ENCODE data around the gene SNX27. TPM values are rescaled to one million over a fixed set of nuclear protein-coding genes. Genes with fewer than 3 reads are reported as not detected.
A peak's percentile ranks its signal among the peaks of the same experiment; 100 is the strongest.

Gene SNX27
- total RNA-seq, 2 donors from 2014 or later: 41.2 to 47.3 TPM

DNA sequence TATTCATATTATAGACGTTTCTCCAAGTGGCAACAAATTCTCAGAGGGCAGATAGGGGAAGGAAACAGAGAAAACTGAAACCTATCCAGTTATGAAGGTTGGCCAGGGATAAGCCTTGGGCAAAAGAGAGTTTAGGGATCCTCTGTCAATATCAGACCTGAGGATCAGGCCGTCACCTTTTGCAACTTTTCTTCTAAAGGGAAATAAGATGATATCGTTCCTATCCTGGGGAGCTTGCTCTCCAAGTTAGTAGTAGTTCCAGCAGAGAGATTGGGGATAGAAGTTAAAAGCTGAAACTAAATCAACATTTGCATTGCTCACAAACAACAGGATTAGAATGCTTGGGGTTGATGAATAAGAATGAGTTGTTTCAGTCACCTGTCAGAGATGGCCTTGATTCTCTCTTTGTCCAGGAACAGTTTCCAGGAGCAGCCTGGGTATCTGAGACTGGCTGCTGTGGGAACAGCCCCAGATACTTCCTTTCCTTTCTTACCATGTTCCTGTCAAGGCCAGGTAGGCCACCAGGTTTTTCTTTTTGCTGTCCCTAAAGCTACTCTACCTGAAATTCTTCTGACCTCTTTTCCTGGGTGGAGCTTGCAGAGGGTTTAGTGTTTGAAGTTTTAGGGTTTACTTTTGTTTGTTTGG, 112.0 kb downstream of the SNX27 start:
- H3K9ac ChIP-seq (ENCODE audit: extremely low read depth, low read length, poor library complexity, severe bottlenecking): no peak overlapping the region
- H3K36me3 Mint-ChIP-seq (ENCODE audit: low read depth): no peaks in the 10 kb centered on the region
- H3K4me3 Mint-ChIP-seq: no peak overlapping the region
- H3K27ac ChIP-seq (ENCODE audit: low read depth, low read length): no peak overlapping the region
- TF ChIP-seq, protein P1, sequence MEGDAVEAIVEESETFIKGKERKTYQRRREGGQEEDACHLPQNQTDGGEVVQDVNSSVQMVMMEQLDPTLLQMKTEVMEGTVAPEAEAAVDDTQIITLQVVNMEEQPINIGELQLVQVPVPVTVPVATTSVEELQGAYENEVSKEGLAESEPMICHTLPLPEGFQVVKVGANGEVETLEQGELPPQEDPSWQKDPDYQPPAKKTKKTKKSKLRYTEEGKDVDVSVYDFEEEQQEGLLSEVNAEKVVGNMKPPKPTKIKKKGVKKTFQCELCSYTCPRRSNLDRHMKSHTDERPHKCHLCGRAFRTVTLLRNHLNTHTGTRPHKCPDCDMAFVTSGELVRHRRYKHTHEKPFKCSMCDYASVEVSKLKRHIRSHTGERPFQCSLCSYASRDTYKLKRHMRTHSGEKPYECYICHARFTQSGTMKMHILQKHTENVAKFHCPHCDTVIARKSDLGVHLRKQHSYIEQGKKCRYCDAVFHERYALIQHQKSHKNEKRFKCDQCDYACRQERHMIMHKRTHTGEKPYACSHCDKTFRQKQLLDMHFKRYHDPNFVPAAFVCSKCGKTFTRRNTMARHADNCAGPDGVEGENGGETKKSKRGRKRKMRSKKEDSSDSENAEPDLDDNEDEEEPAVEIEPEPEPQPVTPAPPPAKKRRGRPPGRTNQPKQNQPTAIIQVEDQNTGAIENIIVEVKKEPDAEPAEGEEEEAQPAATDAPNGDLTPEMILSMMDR (conservative IDR thresholded peaks at IDR 0.05): no peak
- peaks cover 12% of the 10 kb centered on the region for H3K4me1 Mint-ChIP-seq
- H3K27ac Mint-ChIP-seq: no peak overlapping the region
- H3K27me3 Mint-ChIP-seq (ENCODE audit: insufficient read depth): peaks cover 75% of the 10 kb centered on the region
- H3K9me3 Mint-ChIP-seq: no peaks in the 10 kb centered on the region
- H3K4me1 ChIP-seq (ENCODE audit: control insufficient read depth, insufficient read depth, low read length): peaks cover 4% of the 10 kb centered on the region
- peaks cover 65% of the 10 kb centered on the region for H3K27me3 ChIP-seq (ENCODE audit: control insufficient read depth, insufficient read depth, low read length, poor library complexity, severe bottlenecking)
- no peaks in the 10 kb centered on the region for H3K36me3 ChIP-seq (ENCODE audit: control insufficient read depth, insufficient read depth, low read length)
- peak; percentile 51 for DNase-seq
- H3K9me3 ChIP-seq (ENCODE audit: control insufficient read depth, low read length): no peaks in the 10 kb centered on the region
- H3K4me3 ChIP-seq (ENCODE audit: low read length): no peak overlapping the region
- 63 to 90% methylated on average over 2 to 3 of the region's 3 CpGs for WGBS, 2 experiments (ENCODE audit: insufficient coverage in 1 of 2, insufficient read length in 1 of 2)

DNA sequence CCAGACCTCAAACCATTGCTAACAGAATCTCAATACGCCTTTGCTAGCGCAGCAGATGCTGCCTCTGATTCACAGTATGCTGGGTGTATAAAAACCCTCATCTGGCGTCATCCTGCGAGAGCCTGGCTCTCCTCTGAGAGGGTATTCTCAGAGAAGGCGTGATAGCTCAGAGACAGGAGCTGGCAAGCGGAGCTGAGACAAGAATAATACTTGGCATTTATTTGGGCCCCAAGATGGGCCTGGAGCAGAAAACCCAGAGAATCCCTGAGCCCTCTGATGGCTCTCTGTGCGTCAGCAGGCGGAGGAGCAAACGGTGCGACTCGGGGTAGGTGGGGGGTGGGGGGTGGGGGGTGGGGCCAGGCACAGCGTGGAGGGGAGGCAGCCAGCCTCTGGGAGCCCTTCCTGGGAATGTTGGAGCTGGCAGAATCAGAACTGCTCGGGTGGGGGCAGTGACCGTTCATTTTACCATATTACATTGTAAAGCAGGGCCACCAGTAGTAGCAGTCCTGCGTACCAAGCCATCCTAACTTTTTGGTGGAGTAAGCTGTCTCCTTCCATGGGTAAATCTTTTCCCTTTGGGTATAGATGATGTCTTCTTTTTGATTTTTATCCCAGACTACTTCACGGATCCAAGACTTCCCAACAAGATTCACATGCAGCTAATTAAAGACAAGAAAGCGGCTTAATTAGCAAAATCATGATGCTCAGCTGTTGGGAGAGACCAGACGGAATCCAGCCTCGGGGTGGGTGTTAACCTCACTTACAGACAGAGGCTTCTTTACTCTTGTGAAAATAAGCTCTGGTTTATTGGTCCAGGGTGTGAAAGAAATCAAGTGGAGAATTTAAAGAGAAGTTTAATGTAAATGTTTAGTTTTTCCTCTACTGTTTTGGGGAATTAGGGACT, 116.6 kb downstream of the SNX27 start:
- Histone ChIP-seq H3K4me1 (ENCODE audit: control insufficient read depth, insufficient read depth, low read length) (no peaks in the 10 kb centered on the region), H3K36me3 (ENCODE audit: control insufficient read depth, insufficient read depth, low read length) (no peaks in the 10 kb centered on the region), H3K27ac (ENCODE audit: low read depth, low read length) (no peak overlapping the region), H3K4me3 (ENCODE audit: low read length) (no peak overlapping the region), H3K9ac (ENCODE audit: extremely low read depth, low read length, poor library complexity, severe bottlenecking) (no peak overlapping the region), H3K27me3 (ENCODE audit: control insufficient read depth, insufficient read depth, low read length, poor library complexity, severe bottlenecking) (peaks cover 20% of the 10 kb centered on the region), H3K9me3 (ENCODE audit: control insufficient read depth, low read length) (no peaks in the 10 kb centered on the region)
- no peaks in the 10 kb centered on the region for H3K9me3 Mint-ChIP-seq
- peaks cover 14% of the 10 kb centered on the region for H3K4me1 Mint-ChIP-seq
- 50 to 61% methylated on average over 9 to 19 of the region's 19 CpGs for WGBS, 2 experiments (ENCODE audit: insufficient coverage in 1 of 2, insufficient read length in 1 of 2)
- H3K36me3 Mint-ChIP-seq (ENCODE audit: low read depth): no peaks in the 10 kb centered on the region
- peak; percentile 83 for DNase-seq
- TF ChIP-seq, protein P1 (conservative IDR thresholded peaks at IDR 0.05): no peak
- no peak overlapping the region for H3K4me3 Mint-ChIP-seq
- H3K27me3 Mint-ChIP-seq (ENCODE audit: insufficient read depth): peaks cover 39% of the 10 kb centered on the region
- no peak overlapping the region for H3K27ac Mint-ChIP-seq

DNA sequence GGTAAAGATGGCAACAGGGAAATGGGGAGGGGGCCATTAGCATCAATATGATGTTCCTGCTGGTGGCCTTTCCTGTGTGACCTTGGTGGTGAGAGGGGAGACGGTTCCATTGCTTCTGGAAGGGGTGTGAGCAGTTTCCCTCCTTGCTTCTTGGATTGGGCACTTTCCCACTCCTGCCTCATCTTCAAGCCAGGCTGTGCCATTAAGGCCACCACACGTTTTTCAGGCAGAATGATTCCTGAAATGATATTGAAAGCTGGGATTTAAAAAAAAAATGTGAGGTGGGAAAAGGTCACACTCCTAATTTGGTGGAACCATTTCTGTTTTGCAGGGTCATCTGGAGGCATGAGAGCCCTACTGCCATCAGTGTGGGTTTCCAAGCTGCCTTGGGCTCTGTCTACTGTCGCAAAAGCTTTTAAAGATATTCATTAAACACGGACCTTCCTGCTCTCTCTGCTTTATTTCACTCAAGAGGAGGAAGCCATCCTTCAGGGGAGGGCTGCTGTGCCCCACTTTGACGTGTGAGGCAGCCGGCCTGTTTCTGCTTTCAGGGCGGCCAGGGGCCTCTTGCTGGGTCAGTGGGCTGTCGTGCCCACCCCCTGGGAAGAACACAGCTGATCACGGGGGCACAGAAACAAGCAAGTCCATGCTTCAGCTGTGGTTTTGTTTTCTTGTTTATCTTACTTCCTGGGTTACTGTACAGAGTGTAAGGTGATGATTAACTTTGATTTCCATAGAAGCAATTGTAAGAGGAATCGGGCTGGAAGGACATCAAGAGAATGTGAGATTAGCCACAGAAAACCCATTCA, 117.5 kb downstream of the SNX27 start:
- Histone ChIP-seq H3K9me3 (ENCODE audit: control insufficient read depth, low read length) (no peaks in the 10 kb centered on the region), H3K27me3 (ENCODE audit: control insufficient read depth, insufficient read depth, low read length, poor library complexity, severe bottlenecking) (peaks cover 13% of the 10 kb centered on the region), H3K36me3 (ENCODE audit: control insufficient read depth, insufficient read depth, low read length) (no peaks in the 10 kb centered on the region), H3K4me3 (ENCODE audit: low read length) (no peak overlapping the region), H3K27ac (ENCODE audit: low read depth, low read length) (no peak overlapping the region), H3K4me1 (ENCODE audit: control insufficient read depth, insufficient read depth, low read length) (no peaks in the 10 kb centered on the region), H3K9ac (ENCODE audit: extremely low read depth, low read length, poor library complexity, severe bottlenecking) (no peak overlapping the region)
- peaks cover 8% of the 10 kb centered on the region for H3K4me1 Mint-ChIP-seq
- TF ChIP-seq, protein P1 (conservative IDR thresholded peaks at IDR 0.05): no peak
- no peak overlapping the region for H3K4me3 Mint-ChIP-seq
- no peak for DNase-seq
- H3K27ac Mint-ChIP-seq: no peak overlapping the region
- 81 to 84% methylated on average over 8 to 10 of the region's 10 CpGs for WGBS, 2 experiments (ENCODE audit: insufficient coverage in 1 of 2, insufficient read length in 1 of 2)
- H3K27me3 Mint-ChIP-seq (ENCODE audit: insufficient read depth): peaks cover 30% of the 10 kb centered on the region
- H3K9me3 Mint-ChIP-seq: no peaks in the 10 kb centered on the region
- H3K36me3 Mint-ChIP-seq (ENCODE audit: low read depth): no peaks in the 10 kb centered on the region
